ENCODE results near the gene SHROOM3. TPM values are rescaled to one million over a fixed set of nuclear protein-coding genes. Genes with fewer than 3 reads are reported as not detected.

Gene SHROOM3
- polyA plus RNA-seq, 12 donors, result 16.1 to 44.9 (median 21.8) TPM; not detected in 1

GRCh38 chr4:76803522-76803921 is 368.5 kb downstream of the SHROOM3 start:
- peak; percentile 12 for DNase-seq

DNA sequence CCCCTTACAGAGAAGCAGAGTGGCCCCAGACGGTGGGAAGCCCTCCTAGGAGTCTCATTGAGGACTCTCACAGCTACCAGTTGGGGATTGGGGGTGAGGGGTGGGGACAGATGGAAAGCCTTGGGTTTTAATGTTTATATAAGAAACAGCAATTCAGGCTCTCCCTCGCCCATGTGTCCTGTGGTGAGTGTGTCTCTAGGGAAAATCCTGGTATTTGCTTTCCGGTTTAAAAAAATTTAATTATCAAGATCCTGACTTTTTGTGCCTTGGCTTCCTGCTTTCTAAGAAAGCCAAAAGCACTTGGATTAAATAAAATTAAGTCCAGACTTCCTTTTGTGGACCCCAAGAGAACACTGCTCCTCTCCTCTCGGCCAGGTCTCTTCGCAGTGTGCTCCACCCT is 369.1 kb downstream of the SHROOM3 start:
- DNase-seq, result peak; percentile 20

DNA sequence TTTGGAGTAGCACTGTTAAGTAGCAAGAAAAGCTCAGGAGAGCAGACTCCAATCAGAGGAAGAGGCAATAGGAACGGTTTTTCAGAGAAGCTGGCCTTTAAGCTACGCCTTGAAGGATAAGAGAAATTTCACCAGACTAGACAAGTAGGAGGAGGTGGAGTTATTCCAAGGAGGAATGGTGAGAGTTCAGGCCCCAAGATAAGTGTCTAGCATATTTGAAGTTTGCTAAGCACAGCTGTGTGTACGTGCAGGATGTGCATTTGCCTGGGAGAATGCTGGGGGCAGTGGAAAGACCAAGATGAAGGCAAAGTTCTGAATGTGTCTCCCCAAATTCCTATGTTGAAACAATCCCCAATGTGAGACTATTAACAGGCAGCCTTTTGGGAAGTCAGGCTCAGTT is 371.3 kb downstream of the SHROOM3 start:
- no peak for DNase-seq

- no peak for DNase-seq
Observed at GRCh38 chr4:76806757-76807156, 371.7 kb downstream of the SHROOM3 start.

- no peak for DNase-seq
Observed at GRCh38 chr4:76809594-76810305, 374.7 kb downstream of the SHROOM3 start.

DNA sequence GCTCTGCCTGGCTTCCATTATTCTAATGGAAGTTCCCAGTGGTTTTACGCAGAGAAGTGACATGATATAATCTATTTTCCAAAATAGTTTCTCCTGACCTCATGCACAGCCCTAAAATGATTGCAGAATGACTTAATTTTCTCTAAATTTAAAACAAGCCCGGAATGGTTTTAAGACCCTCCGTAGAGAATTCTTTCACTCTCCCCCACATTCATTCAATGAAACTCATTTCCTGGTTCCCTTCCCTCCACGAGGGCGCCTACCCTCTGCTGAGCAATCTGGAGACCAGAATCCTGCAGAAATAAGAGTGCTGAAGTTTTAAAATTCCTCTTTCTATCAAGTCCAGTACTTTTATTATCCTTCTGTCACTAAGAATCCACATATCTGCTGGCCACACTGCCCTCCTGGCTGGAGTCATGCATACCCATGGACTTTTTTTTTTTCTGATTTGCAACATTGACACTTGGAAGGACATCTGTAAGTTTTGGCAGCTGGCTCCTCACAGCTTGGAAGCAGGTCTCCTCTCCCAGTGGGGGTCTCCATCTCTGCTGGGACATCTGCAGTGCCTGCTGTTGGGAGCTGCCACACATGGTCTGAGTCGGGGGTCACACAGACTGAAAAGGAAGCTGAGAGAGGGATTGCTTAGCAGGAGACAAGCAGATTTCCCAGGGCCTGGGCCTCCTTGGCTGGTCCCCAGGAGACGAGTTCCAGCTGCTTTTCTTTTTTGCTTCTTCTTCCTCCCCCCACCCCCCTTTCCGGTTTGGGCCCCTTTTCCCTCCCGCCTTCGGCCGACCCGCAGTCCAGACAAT is 376.8 kb downstream of the SHROOM3 start:
- DNase-seq, result peak; percentile 79

GRCh38 chr4:76813070-76813469 is 378.0 kb downstream of the SHROOM3 start:
- no peak for DNase-seq

- peak; percentile 77 for DNase-seq
Observed at GRCh38 chr4:76821641-76822040, 386.6 kb downstream of the SHROOM3 start.

- DNase-seq, result peak; percentile 16
Observed at GRCh38 chr4:76822303-76822702, 387.3 kb downstream of the SHROOM3 start.

GRCh38 chr4:76823495-76823894 is 388.5 kb downstream of the SHROOM3 start:
- DNase-seq, result no peak

GRCh38 chr4:76830612-76830963 is 395.6 kb downstream of the SHROOM3 start:
- no peak for DNase-seq

- no peak for DNase-seq
Observed at GRCh38 chr4:76830964-76831703, 396.1 kb downstream of the SHROOM3 start.

- no peak for DNase-seq
Observed at GRCh38 chr4:76831711-76832373, 396.8 kb downstream of the SHROOM3 start.

Other genes starting within 250 kb of the SHROOM3 start
- gene SCARB2, start 221.4 kb upstream of the SHROOM3 start, polyA plus RNA-seq (ENCODE audit: insufficient read length in 12 of 12), result 100 to 1,000 TPM in 11 of 12 donors, not detected in 1; 129 to 215 (median 159) TPM
- 1 to 10 TPM in 9 of 12 donors, under 1 TPM in 1, not detected in 2; 0.67 to 5.2 (median 1.6) TPM for gene FAM47E, start 183.5 kb upstream of the SHROOM3 start, polyA plus RNA-seq (ENCODE audit: insufficient read length in 12 of 12)
- 10 to 100 TPM in 10 of 12 donors, 1 to 10 TPM in 1, not detected in 1; 8.8 to 60.2 (median 31.3) TPM for gene STBD1, start 128.5 kb upstream of the SHROOM3 start, polyA plus RNA-seq (ENCODE audit: insufficient read length in 12 of 12)
- gene CCDC158, start 14.1 kb upstream of the SHROOM3 start, polyA plus RNA-seq (ENCODE audit: insufficient read length in 12 of 12), result 1 to 10 TPM in 4 of 12 donors, under 1 TPM in 7, not detected in 1; 0.53 to 2.8 (median 0.79) TPM